ENCODE results near the gene SPANXA1.
"Not testable (repeated sequence)": the region's sequence is repeated elsewhere in the genome, so short reads cannot be mapped to it uniquely, and the experiment has no call there.

The SPANXA1 gene, protein sequence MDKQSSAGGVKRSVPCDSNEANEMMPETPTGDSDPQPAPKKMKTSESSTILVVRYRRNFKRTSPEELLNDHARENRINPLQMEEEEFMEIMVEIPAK

DNA sequence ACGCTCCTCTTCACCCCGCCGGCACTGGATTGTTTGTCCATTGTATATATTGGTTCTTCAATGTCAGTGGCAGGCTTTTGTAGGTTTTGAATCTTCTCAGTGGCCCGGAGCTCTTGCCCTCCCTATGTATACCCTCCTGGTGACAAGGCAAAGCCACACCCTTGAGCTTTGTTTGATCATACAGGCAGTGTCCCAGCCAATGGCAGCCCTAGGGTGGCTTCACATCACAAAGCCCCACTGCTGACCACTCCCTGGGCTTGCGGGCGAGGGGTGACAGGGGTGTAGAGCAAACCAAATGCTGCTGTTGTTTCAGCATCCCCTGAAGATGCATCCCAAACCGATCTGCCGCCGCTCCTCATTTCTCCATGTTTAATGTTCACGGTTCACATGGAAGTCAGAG lies at the start of gene SPANXA1:
Gene SPANXA1 (minus strand): TSS at position 101 of the 400 bp plus-strand sequence. CDS start 60 bp downstream, at position 41.
- not testable (repeated sequence) for DNase-seq

DNA sequence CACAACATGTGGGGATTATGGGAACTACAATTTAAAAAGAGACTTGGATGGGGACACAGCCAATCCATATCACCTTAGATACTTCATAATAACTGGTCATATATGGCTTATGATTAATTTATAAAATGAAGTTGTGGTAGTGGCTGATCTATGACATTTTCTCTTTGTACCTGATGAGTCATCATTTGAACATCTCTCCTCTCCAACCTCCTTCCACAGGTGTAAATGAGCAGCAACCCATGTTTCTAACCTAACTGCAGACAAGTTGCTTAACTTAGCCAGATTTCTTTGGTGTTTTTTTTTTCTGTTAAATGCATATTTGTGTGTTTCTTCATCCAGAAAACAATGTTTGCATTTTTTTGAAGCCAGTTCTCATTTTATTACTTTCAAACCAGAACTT lies 47.6 kb upstream of the SPANXA1 start:
- DNase-seq, result no peak

DNA sequence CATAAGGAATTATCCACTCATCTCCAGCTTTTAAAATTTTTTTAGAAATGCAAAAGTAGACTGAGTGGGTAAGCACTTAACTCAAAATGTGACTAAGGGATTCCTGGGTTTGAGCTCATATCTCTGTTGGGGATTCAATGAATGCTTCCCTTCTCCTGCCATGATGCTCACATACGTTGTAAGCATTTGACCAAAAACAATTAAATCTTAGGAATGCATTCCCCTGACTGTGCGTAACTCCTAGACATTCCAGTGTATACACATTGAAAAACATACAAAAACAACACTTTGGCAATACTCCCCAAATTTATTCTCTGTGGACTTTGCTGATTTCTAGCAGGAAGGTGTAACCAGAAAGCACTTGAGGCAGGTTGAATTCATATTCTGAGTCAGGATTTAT lies 34.8 kb upstream of the SPANXA1 start:
- no peak for DNase-seq

DNA sequence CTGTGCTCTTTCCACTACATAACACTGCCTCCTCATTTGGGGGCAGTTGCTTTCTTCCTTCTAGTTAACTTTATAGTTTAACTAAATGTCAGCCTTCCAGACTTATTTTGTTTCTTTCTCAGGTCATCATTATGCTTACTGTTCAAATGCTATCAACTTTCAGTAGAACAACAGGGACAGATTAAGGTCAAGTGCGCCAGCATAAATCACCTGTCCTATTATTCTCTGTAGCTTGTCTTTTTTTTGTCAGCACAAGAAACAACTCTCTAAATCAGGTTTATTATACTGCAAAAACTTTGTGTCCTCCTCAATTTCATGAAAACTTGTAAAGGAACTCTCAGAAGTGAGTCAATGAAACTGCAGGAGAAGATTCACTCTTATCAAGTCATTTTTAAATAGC lies 24.6 kb upstream of the SPANXA1 start:
- DNase-seq, result no peak

- DNase-seq, result not testable (repeated sequence)
These were observed 4.9 kb upstream of the SPANXA1 start, which contains the start of gene SPANXA2 for GRCh38 chrX:141589408-141589807. TSS of gene SPANXA2 (plus strand) at chrX:141589708. CDS start at chrX:141589768, 60 bp downstream.

GRCh38 chrX:141542551-141542950 lies 42.0 kb downstream of the SPANXA1 start:
- DNase-seq, result not testable (repeated sequence)

All from DMS79 treated with DMSO at 0.1 percent for 48 hours (cell line).